HepG2 (cell line): ENCODE measurements around the gene ZNF185. TPM values are rescaled to one million over a fixed set of nuclear protein-coding genes. Genes with fewer than 3 reads are reported as not detected.

Experiments used
- ATAC-seq: fragments of 200-7000 bp; cut with Tn5 transposase; 3 replicates; pipeline ENCODE4 v1.9.1; 2020; ENCODE audit warnings: mild to moderate bottlenecking, moderate library complexity
- BruUV-seq: library from RNA; stranded (reverse); fragments of 400-500 nt; replicated peaks from 2 replicates; lab custom pipeline; 2021; lab: Mats Ljungman, UMichigan
- CTCF ChIA-PET: fragments of 300-600 bp; formaldehyde crosslinking; extraction: SDS; loops from one replicate; lab custom pipeline; 2021; ENCODE audit warnings: low total read pairs, inconsistent platforms, low intra/inter-chr PET ratio; lab: Yijun Ruan, JAX
- POLR2A ChIA-PET: fragments of 350-600 bp; sonication (Branson Sonifier 250); formaldehyde crosslinking; loops from one replicate; lab custom pipeline; 2020; ENCODE audit warnings: antibody characterized with exemption, inconsistent platforms; lab: Yijun Ruan, JAX
- DNase-seq: peaks from one replicate; pipeline ENCODE4 v3.0.0-alpha.2; 2015; ENCODE audit warnings: low spot score
- FAIRE-seq: peaks from 3 replicates; lab custom pipeline; 2011; peaks lifted over from hg19 to GRCh38; lab: Jason Lieb, UNC
- H2AFZ ChIP-seq: one replicate; pipeline ENCODE4 v1.6.1; 2011; ENCODE audit warnings: low read length, inconsistent platforms
- H3K27ac ChIP-seq: fragments of 300-600 bp; 3 replicates; pipeline ENCODE4 v1.8.0; 2011; ENCODE audit warnings: mixed run types, mild to moderate bottlenecking, mixed read lengths, low read length, inconsistent platforms; ENCODE audit not compliant: insufficient read depth; ENCODE audit errors: extremely low read length
- H3K27me3 ChIP-seq, 2 experiments: fragments of 200-600 bp in 1 of 2; 2 replicates in 1 of 2; 3 replicates in 1 of 2; pipeline versions ENCODE4 v1.6.0 to v1.8.0; 2011; ENCODE audit warnings: low read length in 2 of 2, mild to moderate bottlenecking in 2 of 2, moderate library complexity in 2 of 2, inconsistent platforms in 1 of 2; ENCODE audit not compliant: insufficient read depth in 2 of 2, control insufficient read depth in 1 of 2
- H3K36me3 ChIP-seq, 2 experiments: fragments of 200-600 bp in 1 of 2; replicated peaks in 1 of 2; 2 replicates in 1 of 2; 3 replicates in 1 of 2; pipeline versions ENCODE4 v1.5.1 to v1.8.0; 2011; ENCODE audit warnings: low read length in 2 of 2, inconsistent platforms in 1 of 2; ENCODE audit not compliant: insufficient read depth in 2 of 2, control insufficient read depth in 1 of 2
- H3K4me1 ChIP-seq: 2 replicates; pipeline ENCODE4 v1.5.1; 2012; ENCODE audit warnings: low read length, inconsistent platforms; ENCODE audit not compliant: insufficient read depth
- H3K4me2 ChIP-seq: 2 replicates; pipeline ENCODE4 v1.6.0; 2011; ENCODE audit warnings: low read depth, low read length, inconsistent platforms
- H3K4me3 ChIP-seq, 3 experiments: fragments of 200-600 bp in 1 of 3; sonication (generic), shearing (Covaris generic) in 1 of 3; replicated peaks in 1 of 3; 2 replicates each; pipeline ENCODE4 v1.5.1; 2011 to 2016; ENCODE audit warnings: low read length in 3 of 3, inconsistent platforms in 2 of 3, low read depth in 2 of 3, mild to moderate bottlenecking in 2 of 3, control low read depth in 1 of 3, mixed read lengths in 1 of 3; ENCODE audit not compliant: insufficient read depth in 1 of 3
- H3K79me2 ChIP-seq: one replicate; pipeline ENCODE4 v1.6.1; 2011; ENCODE audit warnings: low read length, inconsistent platforms; ENCODE audit not compliant: insufficient read depth
- H3K9ac ChIP-seq: 2 replicates; pipeline ENCODE4 v1.6.0; 2011; ENCODE audit warnings: mild to moderate bottlenecking, low read depth, low read length, inconsistent platforms; ENCODE audit not compliant: insufficient read depth
- H3K9me3 ChIP-seq: 2 replicates; pipeline ENCODE4 v1.5.1; 2012; ENCODE audit warnings: mild to moderate bottlenecking, low read length
- H4K20me1 ChIP-seq: 2 replicates; pipeline ENCODE4 v1.6.0; 2011; ENCODE audit warnings: inconsistent platforms, mild to moderate bottlenecking, low read length, moderate library complexity; ENCODE audit not compliant: insufficient read depth
- CHD2 ChIP-seq: IDR thresholded peaks from 2 replicates; pipeline ENCODE4 v1.6.1; 2011; ENCODE audit warnings: low read depth, low read length, improper control_type of control experiment
- KDM5A ChIP-seq: fragments of 200-600 bp; sonication (generic); IDR thresholded peaks from 2 replicates; pipeline ENCODE4 v1.7.0; 2018; ENCODE audit warnings: antibody characterized with exemption, mild to moderate bottlenecking, low read length, borderline replicate concordance
- TGIF2 ChIP-seq: IDR thresholded peaks from 2 replicates; pipeline ENCODE4 v1.6.1; 2016; ENCODE audit warnings: control low read depth, missing compliant biosample characterization
- WIZ ChIP-seq: sonication (generic); formaldehyde crosslinking; IDR thresholded peaks from 2 replicates; pipeline ENCODE4 v1.5.1; 2020; ENCODE audit warnings: mild to moderate bottlenecking, missing genetic modification reagents
- ZNF619 ChIP-seq: sonication (generic); formaldehyde crosslinking; IDR thresholded peaks from 2 replicates; pipeline ENCODE4 v1.4.0; 2020; ENCODE audit warnings: mild to moderate bottlenecking, missing genetic modification reagents
- ZNF724P ChIP-seq: sonication (generic); formaldehyde crosslinking; IDR thresholded peaks from 2 replicates; pipeline ENCODE4 v1.8.0; 2022; ENCODE audit warnings: missing genetic modification reagents, borderline replicate concordance
- ZNF737 ChIP-seq: sonication (generic); formaldehyde crosslinking; IDR thresholded peaks from 2 replicates; pipeline ENCODE4 v1.5.0; 2020; ENCODE audit warnings: missing genetic modification reagents, mild to moderate bottlenecking, borderline replicate concordance
- WGBS: methylation state at CpG from one replicate; pipeline ENCODE4 v1.1.6; 2017; ENCODE audit warnings: low lambda C conversion rate; 5-methylcytosine and 5-hydroxymethylcytosine counted together
- in situ Hi-C: cut with HindIII; loops from 2 replicates; pipeline ENCODE4 v1.10.0; 2017; ENCODE audit warnings: low pct_unique_long_range_greater_than_20kb; ENCODE audit not compliant: extremely low pct_ligation_motif_present
- intact Hi-C: fragments of 100-400 bp; cut with micrococcal nuclease; formaldehyde crosslinking; loops from one replicate; pipeline ENCODE4 v1.10.0; 2022; ENCODE audit not compliant: unreplicated experiment
- polyA plus RNA-seq, 8 experiments: library from polyadenylated mRNA; depleted of rRNA in 3 of 8; stranded (reverse) in 7 of 8; unstranded in 1 of 8; fragments of >200 nt; fragmentation: Illumina TruSeq in 4 of 8; extraction: Trizol in 4 of 8; gene quantifications; 2 replicates each; pipeline versions ENCODE4 v1.2.1 to v1.2.3, GENCODE V29; 2011 to 2016; ENCODE audit warnings: low read depth in 4 of 8, missing spikeins in 1 of 8, mixed read lengths in 1 of 8; ENCODE audit not compliant: insufficient read depth in 1 of 8
- total RNA-seq, 5 experiments: library from RNA; depleted of rRNA; stranded (reverse); fragments of >200 nt; fragmentation: Illumina TruSeq; extraction: Trizol; gene quantifications; 2 replicates each; pipeline ENCODE4 v1.2.3, GENCODE V29; 2016; ENCODE audit warnings: low read depth in 1 of 5
- TF ChIP-seq, protein P1 (sequence below): IDR thresholded peaks from 2 replicates; pipeline ENCODE4 v1.6.1; 2012; ENCODE audit warnings: low read length, improper control_type of control experiment
- TF ChIP-seq, protein P2 (sequence below): sonication (generic); formaldehyde crosslinking; IDR thresholded peaks from 2 replicates; pipeline ENCODE4 v1.5.0; 2020; ENCODE audit warnings: missing genetic modification reagents

The ZNF185 gene
- total and polyA plus RNA-seq, 2 of the 13 experiments (the other 11 are each of a cell fraction or from before 2014, with no cell fraction given), result 1.6 to 3.4 TPM

DNA sequence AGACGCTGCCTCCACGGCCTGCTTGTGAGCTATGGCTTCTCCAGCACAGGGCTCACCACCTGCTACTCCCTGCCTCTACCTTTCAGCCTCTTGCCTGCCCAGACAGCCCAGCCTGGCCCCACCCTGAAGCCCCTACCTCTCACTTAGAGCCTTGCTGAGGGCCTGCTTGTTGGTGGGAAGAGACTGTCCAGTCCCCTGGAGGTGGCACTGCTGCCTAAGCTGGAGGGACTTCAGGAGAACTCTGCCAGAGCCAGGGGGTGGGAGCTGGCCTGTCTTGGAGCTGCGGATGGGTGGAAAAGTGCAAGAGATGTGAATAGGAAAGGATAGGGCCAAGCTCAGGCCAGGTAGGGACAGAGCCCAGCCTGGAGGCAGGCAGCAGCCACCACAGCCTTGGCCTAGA lies 2.7 kb upstream of the ZNF185 start:
- intact Hi-C loops, result no loop called here
- Histone ChIP-seq H3K9ac (no peak overlapping the region), H3K9me3 (no peaks in the 10 kb centered on the region), H4K20me1 (no peaks in the 10 kb centered on the region), H3K27ac (no peak overlapping the region), H3K4me3 (no peak overlapping the region), H2AFZ (no peak overlapping the region), H3K79me2 (no peaks in the 10 kb centered on the region), H3K4me1 (no peaks in the 10 kb centered on the region), H3K4me2 (no peak overlapping the region), H3K27me3 (peaks cover 0 to 10% of the 10 kb centered on the region in 2 experiments; a peak in 2 of 5 replicates), H3K36me3 (no peaks in the 10 kb centered on the region)
- DNase-seq, result no peak
- in situ Hi-C loops, result no loop called here
- WGBS, result 0% methylated on average over 1 of the region's 3 CpGs
- no TSS peak for BruUV-seq
- no peak for TF ChIP-seq ZNF619 (CRISPR knock-in tag)
- TF ChIP-seq CHD2, result no peak
- no peak for TF ChIP-seq ZNF724P (CRISPR knock-in tag)
- no peak for TF ChIP-seq ZNF737
- TF ChIP-seq, protein P1, sequence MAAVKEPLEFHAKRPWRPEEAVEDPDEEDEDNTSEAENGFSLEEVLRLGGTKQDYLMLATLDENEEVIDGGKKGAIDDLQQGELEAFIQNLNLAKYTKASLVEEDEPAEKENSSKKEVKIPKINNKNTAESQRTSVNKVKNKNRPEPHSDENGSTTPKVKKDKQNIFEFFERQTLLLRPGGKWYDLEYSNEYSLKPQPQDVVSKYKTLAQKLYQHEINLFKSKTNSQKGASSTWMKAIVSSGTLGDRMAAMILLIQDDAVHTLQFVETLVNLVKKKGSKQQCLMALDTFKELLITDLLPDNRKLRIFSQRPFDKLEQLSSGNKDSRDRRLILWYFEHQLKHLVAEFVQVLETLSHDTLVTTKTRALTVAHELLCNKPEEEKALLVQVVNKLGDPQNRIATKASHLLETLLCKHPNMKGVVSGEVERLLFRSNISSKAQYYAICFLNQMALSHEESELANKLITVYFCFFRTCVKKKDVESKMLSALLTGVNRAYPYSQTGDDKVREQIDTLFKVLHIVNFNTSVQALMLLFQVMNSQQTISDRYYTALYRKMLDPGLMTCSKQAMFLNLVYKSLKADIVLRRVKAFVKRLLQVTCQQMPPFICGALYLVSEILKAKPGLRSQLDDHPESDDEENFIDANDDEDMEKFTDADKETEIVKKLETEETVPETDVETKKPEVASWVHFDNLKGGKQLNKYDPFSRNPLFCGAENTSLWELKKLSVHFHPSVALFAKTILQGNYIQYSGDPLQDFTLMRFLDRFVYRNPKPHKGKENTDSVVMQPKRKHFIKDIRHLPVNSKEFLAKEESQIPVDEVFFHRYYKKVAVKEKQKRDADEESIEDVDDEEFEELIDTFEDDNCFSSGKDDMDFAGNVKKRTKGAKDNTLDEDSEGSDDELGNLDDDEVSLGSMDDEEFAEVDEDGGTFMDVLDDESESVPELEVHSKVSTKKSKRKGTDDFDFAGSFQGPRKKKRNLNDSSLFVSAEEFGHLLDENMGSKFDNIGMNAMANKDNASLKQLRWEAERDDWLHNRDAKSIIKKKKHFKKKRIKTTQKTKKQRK, result no peak
- TF ChIP-seq, protein P2, sequence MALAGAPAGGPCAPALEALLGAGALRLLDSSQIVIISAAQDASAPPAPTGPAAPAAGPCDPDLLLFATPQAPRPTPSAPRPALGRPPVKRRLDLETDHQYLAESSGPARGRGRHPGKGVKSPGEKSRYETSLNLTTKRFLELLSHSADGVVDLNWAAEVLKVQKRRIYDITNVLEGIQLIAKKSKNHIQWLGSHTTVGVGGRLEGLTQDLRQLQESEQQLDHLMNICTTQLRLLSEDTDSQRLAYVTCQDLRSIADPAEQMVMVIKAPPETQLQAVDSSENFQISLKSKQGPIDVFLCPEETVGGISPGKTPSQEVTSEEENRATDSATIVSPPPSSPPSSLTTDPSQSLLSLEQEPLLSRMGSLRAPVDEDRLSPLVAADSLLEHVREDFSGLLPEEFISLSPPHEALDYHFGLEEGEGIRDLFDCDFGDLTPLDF (CRISPR knock-in tag), result no peak
- no peak for TF ChIP-seq KDM5A
- no peak for TF ChIP-seq TGIF2 (CRISPR knock-in tag)
- TF ChIP-seq WIZ (CRISPR knock-in tag), result no peak
- ChIA-PET POLR2A (no interaction called here), CTCF (no interaction called here)
- ATAC-seq, result peak; percentile 25
- no peak for FAIRE-seq
